Panc1 (cell line): ENCODE measurements around the gene LY6G6C. TPM values are rescaled to one million over a fixed set of nuclear protein-coding genes. Genes with fewer than 3 reads are reported as not detected.
"Not testable (repeated sequence)": the region's sequence is repeated elsewhere in the genome, so short reads cannot be mapped to it uniquely, and the experiment has no call there.

Experiments used
- ATAC-seq: fragments of 200-7000 bp; cut with Tn5 transposase; 2 replicates; pipeline ENCODE4 v1.9.1; 2020; ENCODE audit warnings: mild to moderate bottlenecking, moderate library complexity
- BruUV-seq: library from RNA; stranded (reverse); fragments of 400-500 nt; replicated peaks from 2 replicates; lab custom pipeline; 2021; lab: Mats Ljungman, UMichigan
- CTCF ChIA-PET: fragments of 300-600 bp; sonication (Branson Sonifier 250); formaldehyde crosslinking; loops from one replicate; lab custom pipeline; 2022; ENCODE audit warnings: antibody characterized with exemption; lab: Charles Lee
- POLR2A ChIA-PET: fragments of 300-600 bp; sonication (Branson Sonifier 250); formaldehyde crosslinking; loops from one replicate; lab custom pipeline; 2022; ENCODE audit warnings: antibody characterized with exemption; lab: Charles Lee
- DNase-seq: peaks from one replicate; pipeline ENCODE4 v3.0.0-alpha.2; 2010; ENCODE audit warnings: low read depth, low spot score
- H3K27ac ChIP-seq: 2 replicates; pipeline ENCODE4 v1.5.1; 2011; ENCODE audit warnings: mild to moderate bottlenecking, low read length, inconsistent platforms
- H3K27me3 ChIP-seq: fragments of 200-500 bp; sonication (Bioruptor generic); 2 replicates; pipeline ENCODE4 v1.6.0; 2014; ENCODE audit warnings: low read length, inconsistent platforms; ENCODE audit not compliant: control insufficient read depth, insufficient read depth
- H3K36me3 ChIP-seq: fragments of 200-500 bp; sonication (Bioruptor generic); 2 replicates; pipeline ENCODE4 v1.5.1; 2014; ENCODE audit warnings: inconsistent platforms, mild to moderate bottlenecking, low read length, moderate library complexity; ENCODE audit not compliant: control insufficient read depth, insufficient read depth
- H3K4me1 ChIP-seq: 2 replicates; pipeline ENCODE4 v1.5.1; 2011; ENCODE audit warnings: inconsistent platforms, mild to moderate bottlenecking, low read length, moderate library complexity; ENCODE audit not compliant: control insufficient read depth, insufficient read depth
- H3K4me3 ChIP-seq, 2 experiments: 2 replicates each; pipeline ENCODE4 v1.5.1; 2011 to 2012; ENCODE audit warnings: low read depth in 2 of 2, low read length in 2 of 2, mild to moderate bottlenecking in 2 of 2, inconsistent platforms in 1 of 2, moderate library complexity in 1 of 2
- H3K9me3 ChIP-seq: fragments of 200-500 bp; sonication (Bioruptor generic); 2 replicates; pipeline ENCODE4 v1.5.1; 2014; ENCODE audit warnings: low read depth, mild to moderate bottlenecking, inconsistent platforms, low read length, moderate library complexity; ENCODE audit not compliant: control insufficient read depth, insufficient read depth
- CTCF ChIP-seq: fragments of 450-650 bp; IDR thresholded peaks from 2 replicates; pipeline ENCODE4 v1.5.1; 2017; ENCODE audit warnings: mild to moderate bottlenecking
- POLR2AphosphoS5 ChIP-seq: IDR thresholded peaks from 2 replicates; pipeline ENCODE4 v1.6.1; 2012; ENCODE audit warnings: mild to moderate bottlenecking, low read depth, low read length, moderate library complexity
- REST ChIP-seq, 2 experiments: IDR thresholded peaks; 2 replicates each; pipeline ENCODE4 v1.6.1; 2011 to 2012; ENCODE audit warnings: low read depth in 2 of 2, control low read depth in 1 of 2, low read length in 1 of 2, mild to moderate bottlenecking in 1 of 2, moderate library complexity in 1 of 2; ENCODE audit not compliant: insufficient read depth in 1 of 2
- SIN3A ChIP-seq: IDR thresholded peaks from 2 replicates; pipeline ENCODE4 v1.6.1; 2012; ENCODE audit warnings: low read depth, mild to moderate bottlenecking, low read length, moderate library complexity, borderline replicate concordance; ENCODE audit not compliant: insufficient read depth
- TCF7L2 ChIP-seq: IDR thresholded peaks from 2 replicates; pipeline ENCODE4 v1.6.1; 2011; ENCODE audit warnings: mild to moderate bottlenecking, low read depth, low read length, inconsistent platforms
- in situ Hi-C: cut with HindIII; loops from 2 replicates; pipeline ENCODE4 v1.10.0; 2016; ENCODE audit warnings: low sequenced_read_pairs, low pct_unique_long_range_greater_than_20kb
- intact Hi-C: fragments of 100-400 bp; cut with micrococcal nuclease; formaldehyde crosslinking; loops from one replicate; pipeline ENCODE4 v1.10.0; 2022; ENCODE audit not compliant: unreplicated experiment
- total RNA-seq: library from RNA; stranded (reverse); gene quantifications from one replicate; pipeline ENCODE4 v1.2.1, GENCODE V29; 2021; ENCODE audit not compliant: unreplicated experiment

The LY6G6C gene
- total RNA-seq, 1 experiment from 2014 or later = 0.23 TPM

GRCh38 chr6:31710523-31711219 is 10.9 kb downstream of the LY6G6C start:
- H3K27ac ChIP-seq = no peak overlapping the region
- H3K9me3 ChIP-seq = no peaks in the 10 kb centered on the region
- CTCF ChIA-PET = no interaction called here
- POLR2A ChIA-PET = no interaction called here
- no peak for ATAC-seq
- DNase-seq = no peak
- H3K36me3 ChIP-seq = no peaks in the 10 kb centered on the region
- H3K27me3 ChIP-seq = no peaks in the 10 kb centered on the region
- intact Hi-C loops (no loop called here), in situ Hi-C loops (no loop called here)
- TF ChIP-seq SIN3A (no peak), POLR2AphosphoS5 (no peak), TCF7L2 (no peak), CTCF (no peak), REST (IDR thresholded peaks at IDR 0.05; ENCODE audit: insufficient read depth in 1 of 2, low read depth in 2 of 2, low read length in 1 of 2) (no peak)
- no TSS peak for BruUV-seq
- H3K4me3 ChIP-seq = no peak overlapping the region
- no peaks in the 10 kb centered on the region; the same call in 1 of the 2 replicates for H3K4me1 ChIP-seq

- H3K4me3 ChIP-seq, CTCF ChIA-PET, H3K27ac ChIP-seq, H3K4me1 ChIP-seq, ATAC-seq, in situ Hi-C loops, H3K27me3 ChIP-seq, DNase-seq, intact Hi-C loops, H3K9me3 ChIP-seq, H3K36me3 ChIP-seq, BruUV-seq: not testable (repeated sequence)
- POLR2A ChIA-PET = interaction anchor here (0.7 kb wide), 2 partner anchors 24 to 163 kb away, joined by 3 read pairs; partner anchors contain the start of gene ATP6V1G2
Measured at GRCh38 chr6:31709157-31709556, 12.4 kb downstream of the LY6G6C start.

- no peak overlapping the region for H3K27ac ChIP-seq
- ATAC-seq (no peak), DNase-seq (no peak)
- in situ Hi-C loops (no loop called here), intact Hi-C loops (no loop called here)
- no peaks in the 10 kb centered on the region for H3K36me3 ChIP-seq
- ChIA-PET POLR2A (no interaction called here), CTCF (no interaction called here)
- TF ChIP-seq REST (IDR thresholded peaks at IDR 0.05; ENCODE audit: insufficient read depth in 1 of 2, low read depth in 2 of 2, low read length in 1 of 2) = no peak
- TF ChIP-seq CTCF = no peak
- TF ChIP-seq SIN3A = no peak
- TF ChIP-seq POLR2AphosphoS5 = no peak
- no peaks in the 10 kb centered on the region for H3K9me3 ChIP-seq
- no peaks in the 10 kb centered on the region; the same call in 1 of the 2 replicates for H3K4me1 ChIP-seq
- BruUV-seq = no TSS peak
- no peak overlapping the region for H3K4me3 ChIP-seq
- H3K27me3 ChIP-seq = no peaks in the 10 kb centered on the region
Measured at GRCh38 chr6:31708224-31708623, 13.3 kb downstream of the LY6G6C start.
